GM12872 (cell line): ENCODE results near the gene UVSSA.
A peak's percentile ranks its signal among the peaks of the same experiment; 100 is the strongest.

ENCODE experiments used
- TF ChIP-seq, protein P1 (sequence below): IDR thresholded peaks from 3 replicates; pipeline ENCODE4 v1.5.1; 2011; ENCODE audit warnings: low read depth, mild to moderate bottlenecking, low read length, moderate library complexity; ENCODE audit not compliant: insufficient read depth

UVSSA gene

DNA sequence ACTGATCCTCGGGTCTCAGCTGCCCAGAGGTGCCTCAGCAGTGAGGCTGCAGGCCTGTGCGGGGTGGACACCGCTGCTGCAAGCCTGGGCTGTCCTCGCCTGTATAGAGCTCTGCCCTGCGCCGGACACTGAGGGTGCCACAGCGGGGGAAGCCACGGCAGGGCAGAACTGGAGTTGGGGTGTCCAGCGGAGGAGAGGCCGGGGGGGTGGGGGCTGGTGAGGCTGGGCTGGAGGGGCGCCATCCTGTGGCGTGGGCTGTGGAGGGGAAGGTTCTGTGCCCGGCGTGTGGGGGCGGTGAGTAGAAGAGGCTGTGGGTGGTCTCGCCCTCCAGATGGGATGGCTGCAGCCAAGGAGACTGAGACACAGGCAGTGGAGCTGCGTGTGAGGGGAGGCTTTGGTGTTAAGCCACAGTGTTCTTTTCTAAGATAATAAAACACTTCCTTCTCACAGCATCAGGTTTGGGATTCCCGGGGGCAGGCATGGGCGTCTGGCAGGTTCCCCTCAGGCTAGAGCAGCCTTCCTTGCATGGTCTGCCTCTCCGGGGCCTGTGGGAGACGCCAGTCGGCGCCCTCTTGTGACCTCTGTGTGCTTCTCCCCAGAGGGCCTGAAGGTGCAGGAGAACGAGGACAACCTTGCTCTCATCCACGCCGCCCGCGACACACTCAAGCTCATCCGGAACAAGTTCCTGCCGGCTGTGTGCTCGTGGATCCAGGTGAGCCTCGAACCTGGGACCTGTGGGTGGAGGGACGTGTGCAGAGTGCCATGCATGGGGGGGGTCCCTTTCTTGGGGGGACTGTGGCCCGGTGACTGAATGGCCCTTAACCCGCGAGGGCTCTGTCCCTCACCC lies 7.4 kb downstream of the UVSSA start:
- TF ChIP-seq, protein P1, sequence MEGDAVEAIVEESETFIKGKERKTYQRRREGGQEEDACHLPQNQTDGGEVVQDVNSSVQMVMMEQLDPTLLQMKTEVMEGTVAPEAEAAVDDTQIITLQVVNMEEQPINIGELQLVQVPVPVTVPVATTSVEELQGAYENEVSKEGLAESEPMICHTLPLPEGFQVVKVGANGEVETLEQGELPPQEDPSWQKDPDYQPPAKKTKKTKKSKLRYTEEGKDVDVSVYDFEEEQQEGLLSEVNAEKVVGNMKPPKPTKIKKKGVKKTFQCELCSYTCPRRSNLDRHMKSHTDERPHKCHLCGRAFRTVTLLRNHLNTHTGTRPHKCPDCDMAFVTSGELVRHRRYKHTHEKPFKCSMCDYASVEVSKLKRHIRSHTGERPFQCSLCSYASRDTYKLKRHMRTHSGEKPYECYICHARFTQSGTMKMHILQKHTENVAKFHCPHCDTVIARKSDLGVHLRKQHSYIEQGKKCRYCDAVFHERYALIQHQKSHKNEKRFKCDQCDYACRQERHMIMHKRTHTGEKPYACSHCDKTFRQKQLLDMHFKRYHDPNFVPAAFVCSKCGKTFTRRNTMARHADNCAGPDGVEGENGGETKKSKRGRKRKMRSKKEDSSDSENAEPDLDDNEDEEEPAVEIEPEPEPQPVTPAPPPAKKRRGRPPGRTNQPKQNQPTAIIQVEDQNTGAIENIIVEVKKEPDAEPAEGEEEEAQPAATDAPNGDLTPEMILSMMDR: no peak

DNA sequence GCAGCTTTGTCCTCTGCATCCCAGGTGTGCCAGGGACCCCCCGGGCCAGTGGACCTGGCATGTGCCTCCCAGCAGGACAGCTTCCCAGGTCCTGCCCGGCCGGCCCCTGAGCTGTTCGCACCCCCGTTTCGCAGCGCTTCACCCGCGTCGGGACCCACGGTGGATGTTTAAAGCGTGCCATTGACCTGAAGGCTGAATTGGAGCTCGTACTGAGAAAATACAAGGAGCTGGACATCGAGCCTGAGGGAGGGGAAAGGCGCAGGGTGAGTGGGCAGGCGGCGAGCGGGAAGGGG lies 7.9 kb downstream of the UVSSA start:
- TF ChIP-seq, protein P1: no peak

DNA sequence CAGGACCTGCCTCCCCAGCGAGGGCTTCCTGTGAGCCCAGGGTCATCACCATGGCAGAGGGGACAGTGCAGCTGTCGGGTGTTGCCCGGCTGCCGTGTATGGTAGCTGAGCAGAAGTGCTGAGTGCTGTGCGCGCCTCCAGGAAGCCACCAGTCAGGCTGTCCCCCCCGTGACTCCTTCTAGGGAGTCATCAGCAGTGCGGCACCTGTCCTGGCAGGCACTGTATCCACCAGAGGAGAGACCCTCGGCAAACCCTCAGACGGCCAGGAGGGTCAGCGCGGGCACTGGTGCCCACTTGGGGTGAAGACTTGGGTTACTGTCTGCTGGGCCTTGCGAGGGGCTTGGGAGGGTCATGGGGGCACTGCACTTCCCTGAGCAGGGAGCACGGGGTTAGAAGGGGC lies 8.4 kb downstream of the UVSSA start:
- TF ChIP-seq, protein P1: no peak

DNA sequence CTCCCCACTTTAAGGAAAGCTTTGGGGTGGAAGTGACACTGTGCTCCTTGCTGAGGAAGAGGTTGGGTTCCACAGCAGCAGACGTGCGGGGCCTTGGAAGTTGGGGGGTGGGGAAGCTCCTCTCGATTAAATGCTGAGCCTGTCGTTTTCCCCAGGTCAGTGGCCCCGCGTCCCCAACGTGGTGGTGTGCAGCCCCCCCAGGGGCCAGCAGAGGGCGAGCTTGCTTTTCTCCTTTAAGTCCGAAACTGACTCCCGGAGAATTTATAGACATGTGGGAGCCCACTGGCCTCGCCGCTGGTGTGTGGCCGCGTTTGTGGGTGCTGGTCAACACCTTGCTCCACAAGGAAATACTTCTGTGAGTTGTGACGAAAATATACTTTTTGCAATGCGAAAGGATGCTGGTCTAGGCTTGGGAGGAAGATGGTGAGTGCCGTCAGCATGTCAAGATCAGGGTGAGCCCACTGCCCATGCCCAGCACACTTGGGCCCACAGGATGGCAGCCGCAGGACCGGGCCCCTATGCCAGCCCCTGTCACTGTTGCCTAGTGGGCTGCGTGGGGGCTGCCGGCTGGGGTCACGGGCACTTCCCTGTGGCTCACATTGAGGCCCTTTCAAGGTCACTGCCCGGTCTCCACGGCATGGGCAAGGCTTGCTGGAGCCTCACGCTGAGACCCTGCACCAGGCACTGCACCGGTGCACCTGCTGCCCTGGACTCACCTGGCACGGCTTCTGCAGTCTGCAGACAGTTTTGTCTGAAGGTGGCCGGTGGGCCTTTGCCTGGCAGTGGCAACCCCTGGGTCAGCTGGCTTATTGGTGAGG lies 9.4 kb downstream of the UVSSA start:
- TF ChIP-seq, protein P1: peak; percentile 83

DNA sequence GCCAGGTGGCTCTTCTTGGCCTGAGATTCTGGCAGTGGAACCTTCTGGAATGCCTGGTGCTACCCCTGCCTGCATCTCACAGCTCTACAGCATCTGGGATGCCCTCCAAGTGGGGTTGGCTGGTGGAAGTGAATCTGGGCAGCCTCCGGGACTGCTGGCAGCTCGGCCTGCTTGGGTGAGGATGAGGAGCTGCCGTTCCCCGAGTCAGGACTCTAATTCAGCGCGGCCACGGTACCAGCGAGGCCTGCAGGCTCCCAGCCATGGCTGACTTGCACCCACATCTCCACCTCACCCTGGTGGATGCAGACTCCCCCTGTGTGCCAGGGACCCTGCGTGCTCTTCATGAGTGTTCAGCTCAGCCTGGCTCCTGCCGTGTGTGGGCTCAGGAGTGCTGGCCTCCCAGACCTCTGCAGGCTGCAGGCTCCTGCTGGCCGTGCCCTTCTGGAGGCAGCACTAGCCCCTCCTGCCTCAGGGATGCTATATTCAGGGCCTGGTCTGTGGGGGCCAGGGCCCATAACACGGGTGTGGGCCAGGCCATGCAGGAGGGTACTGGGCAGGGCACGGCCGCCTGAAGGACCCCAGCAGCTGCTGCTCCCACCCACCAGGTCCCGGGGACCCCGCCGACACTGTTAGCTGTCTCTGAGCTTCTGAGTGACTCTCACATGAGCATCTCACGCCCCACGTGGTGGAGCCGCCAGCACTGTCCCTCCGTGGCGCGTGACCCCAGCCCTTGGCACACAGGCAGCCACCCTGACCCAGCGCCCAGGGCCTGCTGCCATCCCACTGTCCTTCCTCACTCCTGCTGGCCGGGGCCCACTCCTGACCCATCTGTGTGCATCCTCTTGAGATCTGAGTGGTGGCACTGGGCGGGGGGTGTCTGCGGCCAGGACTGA lies 10.6 kb downstream of the UVSSA start:
- TF ChIP-seq, protein P1: no peak

DNA sequence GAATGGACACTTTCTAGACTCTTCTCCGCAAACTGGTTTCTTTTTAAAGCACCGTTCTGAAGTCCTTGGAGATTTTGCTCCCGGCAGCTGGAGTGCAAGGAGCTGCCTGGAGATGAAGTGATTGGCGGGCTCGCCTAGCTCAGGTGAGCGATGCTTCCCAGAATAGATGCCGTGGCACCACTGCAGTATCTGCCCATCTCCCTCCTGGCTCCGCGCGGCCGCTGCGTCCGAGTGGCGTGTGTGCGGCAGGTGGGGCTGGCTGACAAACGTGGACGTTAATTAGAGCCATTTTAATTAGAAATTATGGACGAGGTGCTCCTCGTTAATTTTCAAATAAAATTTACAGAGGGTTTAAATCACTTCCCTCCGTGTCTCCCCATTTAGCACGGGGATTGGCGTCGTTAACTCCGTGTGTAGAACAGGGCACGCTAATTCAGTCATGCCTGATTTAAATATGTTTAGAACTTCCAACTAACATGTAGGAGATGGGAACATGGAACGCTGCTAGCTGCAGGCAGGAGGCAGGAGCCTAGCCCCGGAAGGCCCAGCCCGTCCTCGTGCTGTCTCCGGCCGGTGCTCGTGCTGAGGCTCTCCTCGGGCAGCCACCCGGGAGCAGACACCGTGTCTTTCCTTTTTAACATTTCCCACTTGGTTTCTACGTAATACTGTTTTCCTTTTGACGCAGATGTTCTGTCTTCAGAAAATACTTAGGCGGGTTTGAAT lies 11.6 kb downstream of the UVSSA start:
- TF ChIP-seq, protein P1: no peak

DNA sequence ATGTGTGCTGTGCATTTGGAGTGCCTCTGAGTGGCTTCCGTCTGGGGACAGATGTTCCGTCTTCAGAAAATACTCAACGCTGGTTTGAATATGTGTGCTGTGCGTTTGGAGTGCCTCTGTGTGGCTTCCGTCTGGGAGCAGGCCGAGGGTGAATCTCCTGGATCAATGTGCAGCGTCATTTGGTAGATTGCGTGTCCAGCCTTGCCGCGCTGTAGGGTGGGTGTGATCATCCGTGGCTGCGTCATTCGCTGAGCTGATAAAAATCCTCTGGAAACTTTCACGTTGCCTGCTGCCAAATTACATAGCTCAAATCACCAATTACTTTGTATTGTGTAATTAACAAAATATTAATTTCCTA lies 12.1 kb downstream of the UVSSA start:
- TF ChIP-seq, protein P1: no peak
